GM20000 (cell line): ENCODE data around the gene TMEM14C.

ENCODE experiments used
- DNase-seq: peaks from one replicate; pipeline ENCODE4 v3.0.0; 2012; ENCODE audit warnings: low spot score
- CTCF ChIP-seq: IDR thresholded peaks from 2 replicates; pipeline ENCODE4 v1.5.1; 2012; ENCODE audit warnings: mild to moderate bottlenecking, control low read depth; ENCODE audit errors: extremely low read depth, missing control alignments

TMEM14C gene

GRCh38 chr6:10769419-10769818 lies 46.5 kb downstream of the TMEM14C start:
- no peak for DNase-seq
- no peak for TF ChIP-seq CTCF

- DNase-seq = no peak
- TF ChIP-seq CTCF = no peak
Measured at GRCh38 chr6:10771371-10771894, 48.6 kb downstream of the TMEM14C start.

- no peak for TF ChIP-seq CTCF
Measured at GRCh38 chr6:10778230-10778629, 55.4 kb downstream of the TMEM14C start.

GRCh38 chr6:10779076-10779475 lies 56.2 kb downstream of the TMEM14C start:
- DNase-seq = no peak

More at GRCh38 chr6:10778230-10778629, 55.4 kb downstream of the TMEM14C start:
- DNase-seq = no peak

More at GRCh38 chr6:10779076-10779475, 56.2 kb downstream of the TMEM14C start:
- no peak for TF ChIP-seq CTCF
